ENCODE data around the gene ARHGAP22. TPM values are rescaled to one million over a fixed set of nuclear protein-coding genes. Genes with fewer than 3 reads are reported as not detected.

ARHGAP22 gene
- polyA plus RNA-seq, 1 donor from 2014 or later, result 0.15 TPM

GRCh38 chr10:48490946-48491345 lies 113.9 kb downstream of the ARHGAP22 start:
- Histone ChIP-seq H3K79me2 (replicated peaks; ENCODE audit: insufficient read depth, low read length) (no peaks in the 10 kb centered on the region), H4K20me1 (ENCODE audit: insufficient read depth) (no peaks in the 10 kb centered on the region), H3K4me3 (ENCODE audit: low read length) (no peak overlapping the region), H3K36me3 (ENCODE audit: insufficient read depth, low read length) (no peaks in the 10 kb centered on the region), H3K9me2 (ENCODE audit: insufficient read depth, low read length) (no peaks in the 10 kb centered on the region), H3F3A (ENCODE audit: insufficient read depth, low read length, poor library complexity, severe bottlenecking) (no peaks in the 10 kb centered on the region), H3K9me3 (ENCODE audit: low read length) (no peaks in the 10 kb centered on the region), H2AFZ (ENCODE audit: low read depth, low read length) (no peak overlapping the region), H3K27me3 (ENCODE audit: insufficient read depth, low read depth, low read length) (no peaks in the 10 kb centered on the region), H3K4me2 (ENCODE audit: low read length) (no peak overlapping the region), H3K9ac (ENCODE audit: low read length) (no peak overlapping the region), H3K27ac (ENCODE audit: low read length) (no peak overlapping the region)
- TF ChIP-seq SMC3 (conservative IDR thresholded peaks at IDR 0.05; ENCODE audit: poor library complexity) (no peak), EZH2 (IDR thresholded peaks at IDR 0.05; ENCODE audit: borderline replicate concordance, insufficient read depth, low read length, poor library complexity, severe bottlenecking) (no peak), TAF1 (IDR thresholded peaks at IDR 0.05; ENCODE audit: low read depth) (no peak)

GRCh38 chr10:48490571-48490940 lies 114.3 kb downstream of the ARHGAP22 start:
- no peak overlapping the region for H3K4me3 ChIP-seq (ENCODE audit: low read length)
- H2AFZ ChIP-seq (ENCODE audit: low read depth, low read length), result no peak overlapping the region
- no peak overlapping the region for H3K4me2 ChIP-seq (ENCODE audit: low read length)
- H4K20me1 ChIP-seq (ENCODE audit: insufficient read depth), result no peaks in the 10 kb centered on the region
- TF ChIP-seq, protein P1, sequence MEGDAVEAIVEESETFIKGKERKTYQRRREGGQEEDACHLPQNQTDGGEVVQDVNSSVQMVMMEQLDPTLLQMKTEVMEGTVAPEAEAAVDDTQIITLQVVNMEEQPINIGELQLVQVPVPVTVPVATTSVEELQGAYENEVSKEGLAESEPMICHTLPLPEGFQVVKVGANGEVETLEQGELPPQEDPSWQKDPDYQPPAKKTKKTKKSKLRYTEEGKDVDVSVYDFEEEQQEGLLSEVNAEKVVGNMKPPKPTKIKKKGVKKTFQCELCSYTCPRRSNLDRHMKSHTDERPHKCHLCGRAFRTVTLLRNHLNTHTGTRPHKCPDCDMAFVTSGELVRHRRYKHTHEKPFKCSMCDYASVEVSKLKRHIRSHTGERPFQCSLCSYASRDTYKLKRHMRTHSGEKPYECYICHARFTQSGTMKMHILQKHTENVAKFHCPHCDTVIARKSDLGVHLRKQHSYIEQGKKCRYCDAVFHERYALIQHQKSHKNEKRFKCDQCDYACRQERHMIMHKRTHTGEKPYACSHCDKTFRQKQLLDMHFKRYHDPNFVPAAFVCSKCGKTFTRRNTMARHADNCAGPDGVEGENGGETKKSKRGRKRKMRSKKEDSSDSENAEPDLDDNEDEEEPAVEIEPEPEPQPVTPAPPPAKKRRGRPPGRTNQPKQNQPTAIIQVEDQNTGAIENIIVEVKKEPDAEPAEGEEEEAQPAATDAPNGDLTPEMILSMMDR (IDR thresholded peaks at IDR 0.05; ENCODE audit: poor library complexity, severe bottlenecking), result no peak
- TF ChIP-seq EP300 (conservative IDR thresholded peaks at IDR 0.05; ENCODE audit: poor library complexity, severe bottlenecking) (no peak), REST (IDR thresholded peaks at IDR 0.05; ENCODE audit: borderline replicate concordance) (no peak), MXI1 (conservative IDR thresholded peaks at IDR 0.05; ENCODE audit: poor library complexity, severe bottlenecking) (no peak), EZH2 (IDR thresholded peaks at IDR 0.05; ENCODE audit: borderline replicate concordance, insufficient read depth, low read length, poor library complexity, severe bottlenecking) (no peak), POLR2AphosphoS5 (IDR thresholded peaks at IDR 0.05) (no peak), SMC3 (conservative IDR thresholded peaks at IDR 0.05; ENCODE audit: poor library complexity) (no peak), RAD21 (conservative IDR thresholded peaks at IDR 0.05) (no peak), TAF1 (IDR thresholded peaks at IDR 0.05; ENCODE audit: low read depth) (no peak)
- no peaks in the 10 kb centered on the region for H3K79me2 ChIP-seq (replicated peaks; ENCODE audit: insufficient read depth, low read length)
- no peaks in the 10 kb centered on the region for H3F3A ChIP-seq (ENCODE audit: insufficient read depth, low read length, poor library complexity, severe bottlenecking)
- no peaks in the 10 kb centered on the region for H3K9me2 ChIP-seq (ENCODE audit: insufficient read depth, low read length)
- H3K27me3 ChIP-seq (ENCODE audit: insufficient read depth, low read depth, low read length), result no peaks in the 10 kb centered on the region
- H3K9ac ChIP-seq (ENCODE audit: low read length), result no peak overlapping the region
- H3K36me3 ChIP-seq (ENCODE audit: insufficient read depth, low read length), result no peaks in the 10 kb centered on the region
- H3K27ac ChIP-seq (ENCODE audit: low read length), result no peak overlapping the region
- no peaks in the 10 kb centered on the region for H3K9me3 ChIP-seq (ENCODE audit: low read length)

DNA sequence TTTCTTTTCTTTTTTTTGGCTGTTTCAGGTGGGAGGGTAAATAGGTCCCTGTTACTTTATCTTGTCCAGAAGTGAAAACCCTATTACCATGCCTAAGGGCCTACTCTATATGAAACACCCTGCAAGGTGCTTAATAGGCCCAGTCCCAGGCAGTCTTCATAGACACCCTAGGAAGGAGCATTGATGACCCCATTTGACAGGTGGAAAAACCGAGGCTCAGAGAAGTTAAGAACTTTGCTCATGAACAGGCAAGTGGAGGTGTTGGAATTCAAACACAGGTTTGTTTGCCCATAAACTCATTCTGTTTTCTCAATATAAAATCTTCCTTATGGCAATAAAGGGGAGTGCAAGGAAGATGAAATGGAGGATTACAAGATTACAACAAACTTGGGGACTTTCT lies 115.8 kb downstream of the ARHGAP22 start:
- TF ChIP-seq POLR2AphosphoS5 (IDR thresholded peaks at IDR 0.05) (no peak), SMC3 (conservative IDR thresholded peaks at IDR 0.05; ENCODE audit: poor library complexity) (no peak), REST (IDR thresholded peaks at IDR 0.05; ENCODE audit: borderline replicate concordance) (no peak), MXI1 (conservative IDR thresholded peaks at IDR 0.05; ENCODE audit: poor library complexity, severe bottlenecking) (no peak), EP300 (conservative IDR thresholded peaks at IDR 0.05; ENCODE audit: poor library complexity, severe bottlenecking) (no peak), RAD21 (conservative IDR thresholded peaks at IDR 0.05) (no peak), TAF1 (IDR thresholded peaks at IDR 0.05; ENCODE audit: low read depth) (no peak)
- Histone ChIP-seq H3K27me3 (ENCODE audit: insufficient read depth, low read depth, low read length) (no peaks in the 10 kb centered on the region), H3K27ac (ENCODE audit: low read length) (no peak overlapping the region), H3K9ac (ENCODE audit: low read length) (no peak overlapping the region), H3K36me3 (ENCODE audit: insufficient read depth, low read length) (no peaks in the 10 kb centered on the region), H2AFZ (ENCODE audit: low read depth, low read length) (no peak overlapping the region), H3F3A (ENCODE audit: insufficient read depth, low read length, poor library complexity, severe bottlenecking) (no peaks in the 10 kb centered on the region), H3K79me2 (replicated peaks; ENCODE audit: insufficient read depth, low read length) (no peaks in the 10 kb centered on the region), H3K9me2 (ENCODE audit: insufficient read depth, low read length) (no peaks in the 10 kb centered on the region), H3K4me2 (ENCODE audit: low read length) (no peak overlapping the region), H3K9me3 (ENCODE audit: low read length) (no peaks in the 10 kb centered on the region), H3K4me3 (ENCODE audit: low read length) (no peak overlapping the region), H4K20me1 (ENCODE audit: insufficient read depth) (no peaks in the 10 kb centered on the region)

Measured in neural cell (in vitro differentiated cells).